Esophagus squamous epithelium (tissue), 5 donors: Measurements from ENCODE around the gene CLTCL1. TPM values are rescaled to one million over a fixed set of nuclear protein-coding genes. Genes with fewer than 3 reads are reported as not detected.

Experiments
- DNase-seq: peaks from one replicate; lab custom pipeline; 2025; lab: John Stamatoyannopoulos, UW
- H3K27ac ChIP-seq, 4 donors: fragments of 200-600 bp; sonication (generic); one replicate each; pipeline ENCODE4 v1.5.1; 2016 to 2019; ENCODE audit warnings: mild to moderate bottlenecking in 1 of 4
- H3K27me3 ChIP-seq, 4 donors: fragments of 200-600 bp; sonication (generic); 1 replicate in 3 of 4; 2 replicates in 1 of 4; pipeline versions ENCODE4 v1.5.1 to v1.6.0; 2017 to 2021; ENCODE audit warnings: antibody characterized with exemption in 1 of 4
- H3K36me3 ChIP-seq, 3 donors: fragments of 200-600 bp; sonication (generic); one replicate each; pipeline ENCODE4 v1.5.1; 2016 to 2019
- H3K4me1 ChIP-seq, 3 donors: fragments of 200-600 bp; sonication (generic); one replicate each; pipeline ENCODE4 v1.5.1; 2017 to 2019
- H3K4me3 ChIP-seq, 4 donors: fragments of 200-600 bp; sonication (generic); 1 replicate in 3 of 4; 2 replicates in 1 of 4; pipeline ENCODE4 v1.5.1; 2016 to 2019; ENCODE audit warnings: mild to moderate bottlenecking in 2 of 4, moderate library complexity in 1 of 4
- H3K9me3 ChIP-seq, 3 donors: fragments of 200-600 bp; sonication (generic); one replicate each; pipeline ENCODE4 v1.5.1; 2016 to 2019
- POLR2A ChIP-seq, 4 donors: fragments of 450-650 bp; IDR thresholded peaks; one replicate each; pipeline ENCODE4 v1.6.1; 2017; ENCODE audit warnings: antibody characterized with exemption in 4 of 4, mild to moderate bottlenecking in 4 of 4, moderate library complexity in 3 of 4
- WGBS, 2 donors: methylation state at CpG; one replicate each; pipeline ENCODE4 v1.1.5; 2018; 5-methylcytosine and 5-hydroxymethylcytosine counted together
- intact Hi-C: fragments of 100-400 bp; cut with DNase I; formaldehyde crosslinking; loops from one replicate; pipeline ENCODE4 v1.15.0; 2022
- total RNA-seq, 4 donors: library from RNA; depleted of rRNA; stranded (reverse); fragments of >200 nt; gene quantifications; one replicate each; pipeline ENCODE4 v1.1.0, GENCODE V29; 2016
- TF ChIP-seq, protein P1 (sequence below), 6 experiments: fragments of 450-650 bp in 4 of 6; fragments of 200-600 bp in 2 of 6; sonication (generic) in 2 of 6; IDR thresholded peaks; one replicate each; pipeline ENCODE4 v1.5.1; 2016 to 2019; ENCODE audit warnings: antibody characterized with exemption in 6 of 6, mild to moderate bottlenecking in 4 of 6, moderate library complexity in 4 of 6
- donor health status: DM: yes; HTN: yes; CAD: no.

CLTCL1 gene
- total RNA-seq, 4 donors from 2014 or later, result 3.0 to 7.7 (median 5.1) TPM

GRCh38 chr22:19214078-19214473, 77.4 kb downstream of the CLTCL1 start:
- no peaks in the 10 kb centered on the region for H3K4me1 ChIP-seq
- H3K4me3 ChIP-seq, result no peak overlapping the region
- DNase-seq, result no peak
- 67 to 71% methylated on average over 4 of the region's 4 CpGs for whole genome bisulfite sequencing, 2 donors
- H3K36me3 ChIP-seq, result peaks cover 0 to 30% (median 0%) of the 10 kb centered on the region in 3 donors
- no peak overlapping the region for H3K27ac ChIP-seq
- intact Hi-C loops, result no loop called here
- no peak for TF ChIP-seq POLR2A (IDR thresholded peaks at IDR 0.05)
- TF ChIP-seq, protein P1, sequence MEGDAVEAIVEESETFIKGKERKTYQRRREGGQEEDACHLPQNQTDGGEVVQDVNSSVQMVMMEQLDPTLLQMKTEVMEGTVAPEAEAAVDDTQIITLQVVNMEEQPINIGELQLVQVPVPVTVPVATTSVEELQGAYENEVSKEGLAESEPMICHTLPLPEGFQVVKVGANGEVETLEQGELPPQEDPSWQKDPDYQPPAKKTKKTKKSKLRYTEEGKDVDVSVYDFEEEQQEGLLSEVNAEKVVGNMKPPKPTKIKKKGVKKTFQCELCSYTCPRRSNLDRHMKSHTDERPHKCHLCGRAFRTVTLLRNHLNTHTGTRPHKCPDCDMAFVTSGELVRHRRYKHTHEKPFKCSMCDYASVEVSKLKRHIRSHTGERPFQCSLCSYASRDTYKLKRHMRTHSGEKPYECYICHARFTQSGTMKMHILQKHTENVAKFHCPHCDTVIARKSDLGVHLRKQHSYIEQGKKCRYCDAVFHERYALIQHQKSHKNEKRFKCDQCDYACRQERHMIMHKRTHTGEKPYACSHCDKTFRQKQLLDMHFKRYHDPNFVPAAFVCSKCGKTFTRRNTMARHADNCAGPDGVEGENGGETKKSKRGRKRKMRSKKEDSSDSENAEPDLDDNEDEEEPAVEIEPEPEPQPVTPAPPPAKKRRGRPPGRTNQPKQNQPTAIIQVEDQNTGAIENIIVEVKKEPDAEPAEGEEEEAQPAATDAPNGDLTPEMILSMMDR (IDR thresholded peaks at IDR 0.05), result no peak
- no peaks in the 10 kb centered on the region for H3K9me3 ChIP-seq
- no peaks in the 10 kb centered on the region for H3K27me3 ChIP-seq

- H3K4me3 ChIP-seq, result no peak overlapping the region
- no peak overlapping the region for H3K27ac ChIP-seq
- no peaks in the 10 kb centered on the region for H3K4me1 ChIP-seq
- H3K36me3 ChIP-seq, result peaks cover 0 to 36% (median 0%) of the 10 kb centered on the region in 3 donors
- H3K27me3 ChIP-seq, result no peaks in the 10 kb centered on the region
- intact Hi-C loops, result no loop called here
- 66 to 75% methylated on average over 9 of the region's 9 CpGs for WGBS, 2 donors
- H3K9me3 ChIP-seq, result no peaks in the 10 kb centered on the region
- TF ChIP-seq, protein P1 (IDR thresholded peaks at IDR 0.05), result no peak
- no peak for TF ChIP-seq POLR2A (IDR thresholded peaks at IDR 0.05)
- DNase-seq, result no peak
Measured at GRCh38 chr22:19213442-19214077, 78.0 kb downstream of the CLTCL1 start.

DNA sequence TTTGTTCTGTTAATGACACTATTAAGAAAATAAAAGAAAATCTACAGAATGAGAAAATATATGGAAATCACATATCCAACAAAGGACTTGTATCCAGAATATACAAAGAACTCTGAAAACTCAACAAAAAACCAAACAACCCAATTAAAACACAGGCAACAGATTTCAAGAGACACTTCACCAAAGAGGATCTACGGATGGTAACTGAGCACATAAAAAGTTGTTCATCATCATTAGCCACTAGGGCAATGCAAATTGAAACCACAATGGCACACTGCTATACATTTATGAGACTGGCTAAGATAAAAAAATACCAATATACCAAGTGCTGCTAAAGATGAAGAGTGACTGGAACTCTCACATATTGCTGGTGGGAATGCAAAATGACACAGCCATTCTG, 78.5 kb downstream of the CLTCL1 start:
- H3K36me3 ChIP-seq, result peaks cover 0 to 41% (median 0%) of the 10 kb centered on the region in 3 donors
- intact Hi-C loops, result no loop called here
- 68 to 71% methylated on average over 1 of the region's 1 CpG for WGBS, 2 donors
- H3K4me3 ChIP-seq, result no peak overlapping the region
- no peak overlapping the region for H3K27ac ChIP-seq
- H3K27me3 ChIP-seq, result no peaks in the 10 kb centered on the region
- no peak for DNase-seq
- TF ChIP-seq POLR2A (IDR thresholded peaks at IDR 0.05), result no peak
- TF ChIP-seq, protein P1 (IDR thresholded peaks at IDR 0.05), result no peak
- H3K4me1 ChIP-seq, result no peaks in the 10 kb centered on the region
- H3K9me3 ChIP-seq, result no peaks in the 10 kb centered on the region

DNA sequence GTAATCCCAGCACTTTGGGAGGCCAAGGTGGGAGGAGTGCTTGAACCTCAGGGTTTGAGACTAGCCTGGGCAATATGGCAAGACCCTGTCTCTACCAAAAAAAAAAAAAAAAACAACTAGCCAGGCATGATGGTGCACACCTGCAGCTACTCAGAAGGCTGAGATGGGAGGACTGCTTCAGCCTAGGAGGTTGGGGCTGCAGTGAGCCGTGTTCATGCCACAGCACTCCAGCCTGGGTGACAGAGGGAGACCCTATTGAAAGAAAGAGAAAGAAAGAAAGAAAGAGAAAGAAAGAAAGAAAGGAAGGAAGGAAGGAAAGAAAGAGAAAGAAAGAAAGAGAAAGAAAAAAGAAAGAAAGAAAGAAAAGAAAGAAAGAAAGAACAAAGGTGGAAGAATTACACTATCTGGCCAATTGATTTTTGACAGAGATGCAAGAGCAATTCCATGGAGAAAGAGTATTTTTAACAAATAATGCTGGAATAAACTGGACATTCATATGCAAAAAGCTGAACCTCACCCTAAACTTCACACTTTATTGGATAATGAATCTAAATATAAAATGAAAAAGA, 79.1 kb downstream of the CLTCL1 start:
- 73 to 100% methylated on average over 1 of the region's 1 CpG for WGBS, 2 donors

GRCh38 chr22:19210188-19210587, 81.3 kb downstream of the CLTCL1 start:
- WGBS, 2 donors, result 92 to 93% methylated on average over 14 of the region's 14 CpGs
- intact Hi-C loops, result no loop called here
- H3K27me3 ChIP-seq, result no peaks in the 10 kb centered on the region
- no peak for DNase-seq
- no peaks in the 10 kb centered on the region for H3K4me1 ChIP-seq
- H3K4me3 ChIP-seq, result no peak overlapping the region
- no peak overlapping the region for H3K27ac ChIP-seq
- TF ChIP-seq POLR2A (IDR thresholded peaks at IDR 0.05), result no peak
- TF ChIP-seq, protein P1 (IDR thresholded peaks at IDR 0.05), result no peak
- H3K9me3 ChIP-seq, result no peaks in the 10 kb centered on the region
- H3K36me3 ChIP-seq, result peaks cover 0 to 39% (median 0%) of the 10 kb centered on the region in 3 donors

More for the DNA sequence above, 79.1 kb downstream of the CLTCL1 start:
- no peak for DNase-seq
- Histone ChIP-seq H3K27ac (no peak overlapping the region), H3K27me3 (no peaks in the 10 kb centered on the region), H3K4me3 (no peak overlapping the region), H3K36me3 (peaks cover 0 to 46% (median 0%) of the 10 kb centered on the region in 3 donors), H3K4me1 (no peaks in the 10 kb centered on the region), H3K9me3 (no peaks in the 10 kb centered on the region)
- TF ChIP-seq, protein P1 (IDR thresholded peaks at IDR 0.05), result no peak
- no peak for TF ChIP-seq POLR2A (IDR thresholded peaks at IDR 0.05)
- intact Hi-C loops, result no loop called here
